ENCODE data around the gene ADAD2. TPM values are rescaled to one million over a fixed set of nuclear protein-coding genes. Genes with fewer than 3 reads are reported as not detected.
A peak's percentile ranks its signal among the peaks of the same experiment; 100 is the strongest.

ADAD2 gene
- total RNA-seq, 1 donor from 2014 or later = not detected

DNA sequence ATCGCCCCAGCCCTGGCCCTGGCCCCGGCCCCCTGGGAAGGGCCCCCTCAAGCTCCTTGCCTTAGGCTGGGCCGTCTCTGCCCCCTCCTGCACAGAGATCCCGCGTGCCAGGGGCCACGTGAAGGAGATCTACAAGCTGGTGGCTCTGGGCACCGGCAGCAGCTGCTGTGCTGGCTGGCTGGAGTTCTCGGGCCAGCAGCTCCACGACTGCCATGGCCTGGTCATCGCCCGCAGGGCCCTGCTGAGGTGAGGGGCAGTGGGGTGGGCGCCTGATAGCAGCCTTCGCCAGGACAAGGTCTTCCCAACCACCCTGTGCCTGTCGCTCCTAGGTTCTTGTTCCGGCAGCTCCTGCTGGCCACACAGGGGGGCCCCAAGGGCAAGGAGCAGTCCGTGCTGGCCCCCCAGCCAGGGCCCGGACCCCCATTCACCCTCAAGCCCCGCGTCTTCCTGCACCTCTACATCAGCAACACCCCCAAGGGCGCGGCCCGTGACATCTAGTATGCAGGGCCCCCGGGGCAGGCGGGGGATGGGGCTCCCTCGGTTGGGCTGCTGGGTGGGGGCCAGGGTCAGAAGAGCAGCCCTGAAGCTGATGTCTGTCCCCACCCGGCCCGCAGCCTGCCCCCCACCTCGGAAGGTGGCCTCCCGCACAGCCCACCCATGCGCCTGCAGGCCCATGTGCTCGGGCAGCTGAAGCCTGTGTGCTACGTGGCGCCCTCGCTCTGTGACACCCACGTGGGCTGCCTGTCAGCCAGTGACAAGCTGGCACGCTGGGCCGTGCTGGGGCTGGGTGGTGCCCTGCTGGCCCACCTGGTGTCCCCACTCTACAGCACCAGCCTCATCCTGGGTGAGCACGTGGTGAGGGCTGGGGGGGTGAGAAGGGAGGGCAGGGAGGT is 4.5 kb downstream of the ADAD2 start:
- TF ChIP-seq POLR2A (IDR thresholded peaks at IDR 0.05) (no peak), POLR2AphosphoS5 (IDR thresholded peaks at IDR 0.05; ENCODE audit: insufficient read depth in 1 of 2, low read depth in 1 of 2) (no peak)
- TF ChIP-seq, protein P1, sequence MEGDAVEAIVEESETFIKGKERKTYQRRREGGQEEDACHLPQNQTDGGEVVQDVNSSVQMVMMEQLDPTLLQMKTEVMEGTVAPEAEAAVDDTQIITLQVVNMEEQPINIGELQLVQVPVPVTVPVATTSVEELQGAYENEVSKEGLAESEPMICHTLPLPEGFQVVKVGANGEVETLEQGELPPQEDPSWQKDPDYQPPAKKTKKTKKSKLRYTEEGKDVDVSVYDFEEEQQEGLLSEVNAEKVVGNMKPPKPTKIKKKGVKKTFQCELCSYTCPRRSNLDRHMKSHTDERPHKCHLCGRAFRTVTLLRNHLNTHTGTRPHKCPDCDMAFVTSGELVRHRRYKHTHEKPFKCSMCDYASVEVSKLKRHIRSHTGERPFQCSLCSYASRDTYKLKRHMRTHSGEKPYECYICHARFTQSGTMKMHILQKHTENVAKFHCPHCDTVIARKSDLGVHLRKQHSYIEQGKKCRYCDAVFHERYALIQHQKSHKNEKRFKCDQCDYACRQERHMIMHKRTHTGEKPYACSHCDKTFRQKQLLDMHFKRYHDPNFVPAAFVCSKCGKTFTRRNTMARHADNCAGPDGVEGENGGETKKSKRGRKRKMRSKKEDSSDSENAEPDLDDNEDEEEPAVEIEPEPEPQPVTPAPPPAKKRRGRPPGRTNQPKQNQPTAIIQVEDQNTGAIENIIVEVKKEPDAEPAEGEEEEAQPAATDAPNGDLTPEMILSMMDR (IDR thresholded peaks at IDR 0.05) = no peak
- H3K27me3 ChIP-seq = no peaks in the 10 kb centered on the region
- H3K36me3 ChIP-seq = no peaks in the 10 kb centered on the region
- H3K4me1 ChIP-seq = peaks cover 30% of the 10 kb centered on the region
- intact Hi-C loops (cut with DNase I) = no loop called here
- no peak overlapping the region for H3K27ac ChIP-seq
- H3K4me3 ChIP-seq = no peak overlapping the region
- no peak for DNase-seq (ENCODE audit: extremely low spot score in 2 of 2)
- no peaks in the 10 kb centered on the region for H3K9me3 ChIP-seq

DNA sequence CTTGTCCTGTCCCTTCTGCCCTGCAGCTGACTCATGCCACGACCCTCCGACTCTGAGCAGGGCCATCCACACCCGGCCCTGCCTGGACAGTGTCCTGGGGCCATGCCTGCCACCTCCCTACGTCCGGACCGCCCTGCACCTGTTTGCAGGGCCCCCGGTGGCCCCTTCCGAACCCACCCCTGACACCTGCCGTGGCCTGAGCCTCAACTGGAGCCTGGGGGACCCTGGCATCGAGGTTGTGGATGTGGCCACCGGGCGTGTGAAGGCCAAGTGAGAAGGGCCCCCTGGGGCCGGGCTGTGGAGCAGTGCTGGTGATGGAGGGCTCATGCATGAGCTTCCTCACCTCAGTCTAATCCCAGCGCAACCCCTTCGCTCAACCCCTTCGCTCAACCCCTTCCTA is 5.1 kb downstream of the ADAD2 start:
- Histone ChIP-seq H3K4me3 (peak overlapping the region in 1 of 2 donors; percentile 32), H3K36me3 (no peaks in the 10 kb centered on the region), H3K4me1 (peaks cover 30% of the 10 kb centered on the region), H3K27me3 (no peaks in the 10 kb centered on the region), H3K9me3 (no peaks in the 10 kb centered on the region), H3K27ac (peak overlapping the region; percentile 69)
- TF ChIP-seq POLR2A (IDR thresholded peaks at IDR 0.05) (no peak), POLR2AphosphoS5 (IDR thresholded peaks at IDR 0.05; ENCODE audit: insufficient read depth in 1 of 2, low read depth in 1 of 2) (no peak)
- TF ChIP-seq, protein P1 (IDR thresholded peaks at IDR 0.05) = no peak
- intact Hi-C loops (cut with DNase I) = no loop called here
- no peak for DNase-seq (ENCODE audit: extremely low spot score in 2 of 2)

DNA sequence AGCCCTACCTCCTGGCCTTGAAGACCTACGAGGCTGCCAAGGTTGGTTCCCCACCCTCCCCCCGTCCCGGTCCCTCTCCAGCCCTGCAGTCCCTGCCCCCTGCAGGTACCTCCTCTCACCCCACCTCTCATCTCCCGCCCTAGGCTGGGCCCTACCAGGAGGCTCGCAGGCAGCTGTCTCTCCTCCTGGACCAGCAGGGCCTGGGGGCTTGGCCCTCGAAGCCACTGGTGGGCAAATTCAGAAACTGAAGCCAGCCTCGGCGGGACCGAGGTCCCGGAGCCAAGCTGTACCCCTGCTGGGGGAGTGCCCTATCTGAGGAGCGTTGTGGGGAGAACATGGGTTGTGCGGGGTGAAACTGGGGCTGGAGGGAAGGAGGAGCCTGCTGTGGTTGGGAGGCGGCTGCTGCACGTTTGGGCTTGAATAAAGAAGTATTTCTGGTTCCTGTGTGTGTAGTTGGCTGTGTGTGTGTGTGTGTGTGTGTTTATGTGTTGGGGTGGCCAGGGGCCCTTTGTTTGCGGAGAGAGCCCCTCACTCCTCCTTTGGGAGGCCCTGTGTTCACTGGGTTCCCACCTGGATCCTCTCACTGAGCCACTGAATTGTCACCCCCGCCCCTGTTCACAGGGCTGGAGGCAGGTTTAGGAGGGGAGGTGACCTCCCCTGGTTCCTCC is 5.9 kb downstream of the ADAD2 start:
- Histone ChIP-seq H3K27me3 (no peaks in the 10 kb centered on the region), H3K4me1 (peaks cover 30% of the 10 kb centered on the region), H3K36me3 (no peaks in the 10 kb centered on the region), H3K9me3 (no peaks in the 10 kb centered on the region), H3K27ac (peak overlapping the region; percentile 69), H3K4me3 (peak overlapping the region in 1 of 2 donors; percentile 32)
- no peak for DNase-seq (ENCODE audit: extremely low spot score in 2 of 2)
- TF ChIP-seq POLR2AphosphoS5 (IDR thresholded peaks at IDR 0.05; ENCODE audit: insufficient read depth in 1 of 2, low read depth in 1 of 2) = peak in 1 of 2 donors; percentile 36
- no peak for TF ChIP-seq POLR2A (IDR thresholded peaks at IDR 0.05)
- intact Hi-C loops (cut with DNase I) = no loop called here

GRCh38 chr16:84197466-84198128 is 6.6 kb downstream of the ADAD2 start:
- Histone ChIP-seq H3K27me3 (no peaks in the 10 kb centered on the region), H3K36me3 (no peaks in the 10 kb centered on the region), H3K4me3 (no peak overlapping the region), H3K9me3 (no peaks in the 10 kb centered on the region), H3K4me1 (peaks cover 30% of the 10 kb centered on the region), H3K27ac (peak overlapping the region; percentile 69)
- no peak for DNase-seq (ENCODE audit: extremely low spot score in 2 of 2)
- intact Hi-C loops (cut with DNase I) = no loop called here
- TF ChIP-seq, protein P1 (IDR thresholded peaks at IDR 0.05) = no peak
- TF ChIP-seq POLR2AphosphoS5 (IDR thresholded peaks at IDR 0.05; ENCODE audit: insufficient read depth in 1 of 2, low read depth in 1 of 2) (no peak), POLR2A (IDR thresholded peaks at IDR 0.05) (no peak)

GRCh38 chr16:84198401-84198800 is 7.4 kb downstream of the ADAD2 start:
- DNase-seq (ENCODE audit: extremely low spot score in 2 of 2) = no peak
- H3K4me1 ChIP-seq = peaks cover 30% of the 10 kb centered on the region
- H3K9me3 ChIP-seq = no peaks in the 10 kb centered on the region
- no peak overlapping the region for H3K27ac ChIP-seq
- TF ChIP-seq POLR2A (IDR thresholded peaks at IDR 0.05) (no peak), POLR2AphosphoS5 (IDR thresholded peaks at IDR 0.05; ENCODE audit: insufficient read depth in 1 of 2, low read depth in 1 of 2) (peak in 1 of 2 donors; percentile 17)
- TF ChIP-seq, protein P1 (IDR thresholded peaks at IDR 0.05) = no peak
- no peaks in the 10 kb centered on the region for H3K27me3 ChIP-seq
- no peaks in the 10 kb centered on the region for H3K36me3 ChIP-seq
- intact Hi-C loops (cut with DNase I) = no loop called here
- no peak overlapping the region for H3K4me3 ChIP-seq

Data from vagina (tissue), 2 donors.